ENCODE measurements around the gene VMAC. TPM values are rescaled to one million over a fixed set of nuclear protein-coding genes. Genes with fewer than 3 reads are reported as not detected.
A peak's percentile ranks its signal among the peaks of the same experiment; 100 is the strongest.

VMAC gene
- total and polyA plus RNA-seq, 4 donors = 1.9 to 9.2 (median 5.4) TPM

GRCh38 chr19:5934774-5935472 is 30.3 kb downstream of the VMAC start:
- H3K36me3 ChIP-seq (ENCODE audit: control insufficient read depth in 1 of 2, insufficient read depth in 2 of 2, low read length in 1 of 2) = peaks cover 0 to 3% of the 10 kb centered on the region in 2 donors
- no peaks in the 10 kb centered on the region for H3K27me3 ChIP-seq (ENCODE audit: control insufficient read depth in 1 of 2, insufficient read depth in 2 of 2, low read length in 1 of 2)
- DNase-seq (no peak), ATAC-seq (ENCODE audit: low FRiP score) (no peak)
- no peak overlapping the region for H3K4me3 ChIP-seq (ENCODE audit: low read length in 2 of 2)
- H3K9me3 ChIP-seq (ENCODE audit: control insufficient read depth, low read length) = no peaks in the 10 kb centered on the region
- intact Hi-C loops (cut with DNase I) = no loop called here
- no peak overlapping the region for H3K27ac ChIP-seq (ENCODE audit: low read depth in 1 of 2, low read length in 2 of 2)
- no peaks in the 10 kb centered on the region for H3K4me1 ChIP-seq (ENCODE audit: control insufficient read depth in 1 of 2, insufficient read depth in 2 of 2, low read length in 2 of 2)
- 54 to 57% methylated on average over 16 of the region's 16 CpGs for WGBS, 2 donors

DNA sequence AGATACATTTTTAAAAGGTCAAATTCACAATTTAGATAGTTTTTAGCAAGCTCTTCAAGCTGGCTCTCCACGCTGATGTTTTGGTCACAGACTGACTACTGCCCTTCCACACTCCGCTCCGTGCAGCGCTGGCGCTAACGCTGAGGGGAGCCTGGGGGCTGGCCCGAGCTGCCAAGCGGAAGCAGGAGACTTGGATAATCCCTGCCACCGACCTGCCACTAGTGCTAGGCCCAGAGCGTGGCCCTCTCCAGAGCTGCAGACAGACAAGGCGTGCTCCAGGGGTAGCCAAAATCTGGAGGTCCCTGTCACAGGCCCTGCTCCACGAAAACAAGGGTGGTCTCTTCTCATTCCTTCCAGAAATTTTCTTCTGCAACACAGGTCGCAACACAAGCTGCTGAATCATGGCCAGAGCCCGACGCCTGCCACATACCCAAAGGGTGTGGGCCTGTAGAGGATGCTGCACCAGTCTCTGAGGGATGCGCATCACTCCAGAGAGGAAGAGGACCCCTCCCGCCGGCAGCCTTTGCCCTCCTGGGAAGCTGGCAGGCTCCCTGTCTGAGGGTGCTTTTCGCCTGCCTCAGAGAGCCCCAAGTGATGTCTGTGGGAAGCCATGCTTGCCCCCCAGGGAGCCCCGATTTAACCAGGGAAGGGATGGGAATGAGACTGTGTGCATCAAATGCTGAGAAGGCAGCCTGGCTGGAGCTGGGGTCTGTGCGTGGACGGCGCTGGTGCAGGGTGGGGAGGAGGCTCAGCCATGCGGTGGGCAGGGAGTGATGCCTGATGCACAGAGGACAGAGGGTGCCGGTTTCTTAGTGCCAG is 31.0 kb downstream of the VMAC start:
- ATAC-seq (ENCODE audit: low FRiP score) (peak; percentile 37), DNase-seq (no peak)
- Histone ChIP-seq H3K36me3 (ENCODE audit: control insufficient read depth in 1 of 2, insufficient read depth in 2 of 2, low read length in 1 of 2) (peaks cover 0 to 4% of the 10 kb centered on the region in 2 donors), H3K4me1 (ENCODE audit: control insufficient read depth in 1 of 2, insufficient read depth in 2 of 2, low read length in 2 of 2) (no peaks in the 10 kb centered on the region), H3K27me3 (ENCODE audit: control insufficient read depth in 1 of 2, insufficient read depth in 2 of 2, low read length in 1 of 2) (no peaks in the 10 kb centered on the region), H3K4me3 (ENCODE audit: low read length in 2 of 2) (no peak overlapping the region), H3K27ac (ENCODE audit: low read depth in 1 of 2, low read length in 2 of 2) (no peak overlapping the region), H3K9me3 (ENCODE audit: control insufficient read depth, low read length) (no peaks in the 10 kb centered on the region)
- intact Hi-C loops (cut with DNase I) = no loop called here
- 74 to 75% methylated on average over 25 of the region's 25 CpGs for WGBS, 2 donors

DNA sequence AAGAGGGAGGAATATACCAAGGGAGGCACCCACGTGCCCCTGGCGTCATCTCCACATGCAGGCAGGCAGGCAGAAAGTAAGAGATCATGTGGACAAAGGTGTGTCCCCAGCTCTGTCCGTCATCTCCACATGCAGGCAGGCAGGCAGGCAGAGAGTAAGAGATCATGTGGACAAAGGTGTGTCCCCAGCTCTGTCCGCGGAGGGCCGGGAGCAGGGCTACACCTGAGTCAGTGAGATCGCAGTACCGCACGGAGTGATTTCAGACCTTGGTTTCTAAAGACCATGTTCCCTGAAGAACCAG is 31.6 kb downstream of the VMAC start:
- intact Hi-C loops (cut with DNase I) = no loop called here
- no peaks in the 10 kb centered on the region for H3K27me3 ChIP-seq (ENCODE audit: control insufficient read depth in 1 of 2, insufficient read depth in 2 of 2, low read length in 1 of 2)
- H3K4me1 ChIP-seq (ENCODE audit: control insufficient read depth in 1 of 2, insufficient read depth in 2 of 2, low read length in 2 of 2) = no peaks in the 10 kb centered on the region
- peaks cover 0 to 7% of the 10 kb centered on the region in 2 donors for H3K36me3 ChIP-seq (ENCODE audit: control insufficient read depth in 1 of 2, insufficient read depth in 2 of 2, low read length in 1 of 2)
- H3K9me3 ChIP-seq (ENCODE audit: control insufficient read depth, low read length) = no peaks in the 10 kb centered on the region
- H3K27ac ChIP-seq (ENCODE audit: low read depth in 1 of 2, low read length in 2 of 2) = no peak overlapping the region
- WGBS, 2 donors = 93 to 96% methylated on average over 9 of the region's 9 CpGs
- ATAC-seq (ENCODE audit: low FRiP score) = no peak
- no peak overlapping the region for H3K4me3 ChIP-seq (ENCODE audit: low read length in 2 of 2)
- no peak for DNase-seq

GRCh38 chr19:5937550-5937949 is 32.9 kb downstream of the VMAC start:
- no peaks in the 10 kb centered on the region for H3K4me1 ChIP-seq (ENCODE audit: control insufficient read depth in 1 of 2, insufficient read depth in 2 of 2, low read length in 2 of 2)
- ATAC-seq (ENCODE audit: low FRiP score) = no peak

DNA sequence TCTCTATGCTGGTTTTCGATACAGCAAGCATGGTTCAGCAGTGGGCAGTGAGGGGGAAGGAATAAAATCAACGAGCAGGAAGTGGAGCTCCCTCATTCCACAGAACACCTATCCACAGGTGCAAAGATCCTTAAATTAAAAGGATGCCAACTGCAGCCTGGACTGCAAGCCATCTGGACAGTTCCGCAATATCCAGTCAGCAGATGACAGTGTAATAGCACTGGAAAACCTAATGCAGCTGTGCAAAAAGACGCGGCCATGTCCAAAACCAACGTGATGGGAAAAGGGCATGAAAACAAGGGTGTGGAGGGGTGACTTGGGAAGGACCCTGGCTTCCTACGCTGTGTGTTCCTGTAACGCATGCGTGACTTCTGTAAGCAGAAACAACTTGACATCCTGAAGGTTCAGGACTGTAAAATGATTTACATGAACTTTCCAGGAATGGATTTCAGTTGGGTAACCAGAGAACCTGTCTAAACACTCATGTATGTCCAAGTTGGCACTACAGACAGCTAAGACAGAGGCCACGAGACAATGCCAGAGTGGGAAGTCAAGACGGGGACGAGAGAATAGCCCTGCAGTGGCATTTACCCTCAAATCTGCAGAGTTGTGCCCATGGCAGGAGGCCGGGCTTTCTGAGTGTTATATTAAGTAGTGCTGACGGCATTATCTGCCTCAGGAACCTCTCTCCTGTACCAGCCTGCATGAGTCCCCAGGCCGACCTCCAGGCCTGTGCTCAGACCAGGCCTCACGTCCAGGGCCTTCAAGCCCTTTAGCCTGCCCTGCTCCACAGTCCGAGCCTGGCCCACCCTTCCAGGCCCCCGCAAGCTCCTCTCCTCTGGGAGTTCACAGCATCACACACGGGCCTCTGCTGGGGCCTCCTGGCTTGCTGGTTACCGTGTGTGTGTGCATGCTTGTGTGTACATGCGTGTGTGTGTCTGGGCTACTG is 35.9 kb downstream of the VMAC start:
- WGBS, 2 donors = 85 to 87% methylated on average over 21 of the region's 21 CpGs
- DNase-seq (no peak), ATAC-seq (ENCODE audit: low FRiP score) (no peak)
- intact Hi-C loops (cut with DNase I) = no loop called here
- Histone ChIP-seq H3K4me1 (ENCODE audit: control insufficient read depth in 1 of 2, insufficient read depth in 2 of 2, low read length in 2 of 2) (no peaks in the 10 kb centered on the region), H3K36me3 (ENCODE audit: control insufficient read depth in 1 of 2, insufficient read depth in 2 of 2, low read length in 1 of 2) (peaks cover 0 to 4% of the 10 kb centered on the region in 2 donors), H3K9me3 (ENCODE audit: control insufficient read depth, low read length) (no peaks in the 10 kb centered on the region), H3K4me3 (ENCODE audit: low read length in 2 of 2) (no peak overlapping the region), H3K27ac (ENCODE audit: low read depth in 1 of 2, low read length in 2 of 2) (no peak overlapping the region), H3K27me3 (ENCODE audit: control insufficient read depth in 1 of 2, insufficient read depth in 2 of 2, low read length in 1 of 2) (no peaks in the 10 kb centered on the region)

More at GRCh38 chr19:5937550-5937949, 32.9 kb downstream of the VMAC start:
- H3K4me3 ChIP-seq (ENCODE audit: low read length in 2 of 2) = no peak overlapping the region
- DNase-seq = no peak
- H3K27me3 ChIP-seq (ENCODE audit: control insufficient read depth in 1 of 2, insufficient read depth in 2 of 2, low read length in 1 of 2) = no peaks in the 10 kb centered on the region
- peaks cover 0 to 7% of the 10 kb centered on the region in 2 donors for H3K36me3 ChIP-seq (ENCODE audit: control insufficient read depth in 1 of 2, insufficient read depth in 2 of 2, low read length in 1 of 2)
- no peak overlapping the region for H3K27ac ChIP-seq (ENCODE audit: low read depth in 1 of 2, low read length in 2 of 2)
- intact Hi-C loops (cut with DNase I) = no loop called here
- no peaks in the 10 kb centered on the region for H3K9me3 ChIP-seq (ENCODE audit: control insufficient read depth, low read length)
- WGBS, 2 donors = 80 to 84% methylated on average over 10 of the region's 10 CpGs

DNA sequence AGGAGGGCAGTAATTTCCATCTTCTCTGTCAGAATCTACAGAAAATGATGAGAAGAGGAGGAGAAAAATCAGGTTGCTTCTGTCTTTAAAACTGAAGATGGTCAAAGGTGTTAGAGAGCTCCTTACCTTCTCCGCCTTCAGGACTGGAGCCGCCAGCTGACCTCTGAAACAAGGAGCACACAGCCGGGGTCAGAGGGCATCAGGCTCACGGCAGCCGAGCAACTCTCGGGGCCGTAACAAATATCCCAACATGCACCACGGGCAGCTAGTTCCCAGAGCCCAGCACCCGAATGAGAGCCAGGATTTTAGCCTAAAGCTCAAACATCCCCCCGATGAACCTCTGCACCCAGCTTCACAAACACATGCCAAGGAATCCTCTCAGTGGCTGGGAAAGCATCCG is 37.0 kb downstream of the VMAC start:
- ATAC-seq (ENCODE audit: low FRiP score) (no peak), DNase-seq (no peak)
- H3K4me1 ChIP-seq (ENCODE audit: control insufficient read depth in 1 of 2, insufficient read depth in 2 of 2, low read length in 2 of 2) = no peaks in the 10 kb centered on the region
- no peaks in the 10 kb centered on the region for H3K27me3 ChIP-seq (ENCODE audit: control insufficient read depth in 1 of 2, insufficient read depth in 2 of 2, low read length in 1 of 2)
- H3K36me3 ChIP-seq (ENCODE audit: control insufficient read depth in 1 of 2, insufficient read depth in 2 of 2, low read length in 1 of 2) = peaks cover 0 to 4% of the 10 kb centered on the region in 2 donors
- no peak overlapping the region for H3K27ac ChIP-seq (ENCODE audit: low read depth in 1 of 2, low read length in 2 of 2)
- intact Hi-C loops (cut with DNase I) = no loop called here
- 86 to 87% methylated on average over 11 of the region's 11 CpGs for WGBS, 2 donors
- no peaks in the 10 kb centered on the region for H3K9me3 ChIP-seq (ENCODE audit: control insufficient read depth, low read length)
- no peak overlapping the region for H3K4me3 ChIP-seq (ENCODE audit: low read length in 2 of 2)

DNA sequence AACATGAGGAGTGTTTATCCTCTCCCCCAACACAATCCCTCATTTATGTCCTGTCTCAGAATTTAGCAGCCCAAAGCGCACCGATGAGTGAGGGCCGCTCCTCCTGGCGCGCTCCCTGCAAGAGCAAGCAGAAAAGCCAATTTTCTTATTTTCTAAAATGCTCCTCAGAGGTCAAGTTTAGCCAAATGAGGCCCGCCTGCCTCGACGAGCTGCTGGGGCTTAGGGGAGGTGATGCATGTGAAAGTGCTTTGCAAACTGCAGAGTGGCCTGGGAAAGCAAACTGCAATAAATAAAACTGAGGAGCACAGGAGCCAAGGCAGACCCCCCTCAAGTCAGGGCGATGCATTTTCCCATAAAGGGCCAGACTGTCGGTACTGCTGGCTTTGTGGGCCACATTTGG is 38.4 kb downstream of the VMAC start:
- DNase-seq = no peak
- H3K27ac ChIP-seq (ENCODE audit: low read depth in 1 of 2, low read length in 2 of 2) = no peak overlapping the region
- H3K4me1 ChIP-seq (ENCODE audit: control insufficient read depth in 1 of 2, insufficient read depth in 2 of 2, low read length in 2 of 2) = no peaks in the 10 kb centered on the region
- H3K9me3 ChIP-seq (ENCODE audit: control insufficient read depth, low read length) = no peaks in the 10 kb centered on the region
- 70 to 80% methylated on average over 10 of the region's 10 CpGs for WGBS, 2 donors
- H3K4me3 ChIP-seq (ENCODE audit: low read length in 2 of 2) = no peak overlapping the region
- H3K36me3 ChIP-seq (ENCODE audit: control insufficient read depth in 1 of 2, insufficient read depth in 2 of 2, low read length in 1 of 2) = peaks cover 0 to 4% of the 10 kb centered on the region in 2 donors
- ATAC-seq (ENCODE audit: low FRiP score) = no peak
- H3K27me3 ChIP-seq (ENCODE audit: control insufficient read depth in 1 of 2, insufficient read depth in 2 of 2, low read length in 1 of 2) = no peaks in the 10 kb centered on the region
- intact Hi-C loops (cut with DNase I) = no loop called here

- no peaks in the 10 kb centered on the region for H3K9me3 ChIP-seq (ENCODE audit: control insufficient read depth, low read length)
- H3K27ac ChIP-seq (ENCODE audit: low read depth in 1 of 2, low read length in 2 of 2) = no peak overlapping the region
- 47 to 65% methylated on average over 10 of the region's 10 CpGs for WGBS, 2 donors
- DNase-seq = no peak
- H3K4me3 ChIP-seq (ENCODE audit: low read length in 2 of 2) = no peak overlapping the region
- no peaks in the 10 kb centered on the region for H3K4me1 ChIP-seq (ENCODE audit: control insufficient read depth in 1 of 2, insufficient read depth in 2 of 2, low read length in 2 of 2)
- ATAC-seq (ENCODE audit: low FRiP score) = no peak
- intact Hi-C loops (cut with DNase I) = no loop called here
- peaks cover 0 to 4% of the 10 kb centered on the region in 2 donors for H3K36me3 ChIP-seq (ENCODE audit: control insufficient read depth in 1 of 2, insufficient read depth in 2 of 2, low read length in 1 of 2)
- H3K27me3 ChIP-seq (ENCODE audit: control insufficient read depth in 1 of 2, insufficient read depth in 2 of 2, low read length in 1 of 2) = no peaks in the 10 kb centered on the region
Measured at GRCh38 chr19:5943623-5944022, 39.0 kb downstream of the VMAC start.

Measured in aorta (tissue), 5 donors.